GM21619 (cell line): ENCODE results near the gene IMPA2.

Experiments used
- ATAC-seq: cut with Tn5 transposase; IDR thresholded peaks from one replicate; pipeline ENCODE4 v1.9.1; 2021; ENCODE audit not compliant: unreplicated experiment

IMPA2 gene

DNA sequence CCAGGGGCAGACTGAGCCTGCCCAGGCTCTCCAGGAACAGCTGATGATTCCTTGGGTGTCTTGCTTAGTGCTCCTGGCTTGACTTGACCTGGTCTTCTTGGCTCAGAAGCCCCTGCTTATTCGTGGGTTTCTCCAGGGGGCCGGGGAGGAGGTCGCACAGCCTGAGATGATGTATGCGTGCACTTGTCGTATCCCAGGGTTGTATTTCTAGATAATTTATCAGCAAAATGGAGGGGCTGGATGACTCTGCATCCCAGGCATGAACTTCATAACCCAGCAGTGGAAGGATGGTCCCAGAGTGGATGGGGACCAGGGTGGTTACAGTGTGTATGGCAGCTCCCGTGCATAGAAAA is 25.2 kb downstream of the IMPA2 start:
- no peak for ATAC-seq

DNA sequence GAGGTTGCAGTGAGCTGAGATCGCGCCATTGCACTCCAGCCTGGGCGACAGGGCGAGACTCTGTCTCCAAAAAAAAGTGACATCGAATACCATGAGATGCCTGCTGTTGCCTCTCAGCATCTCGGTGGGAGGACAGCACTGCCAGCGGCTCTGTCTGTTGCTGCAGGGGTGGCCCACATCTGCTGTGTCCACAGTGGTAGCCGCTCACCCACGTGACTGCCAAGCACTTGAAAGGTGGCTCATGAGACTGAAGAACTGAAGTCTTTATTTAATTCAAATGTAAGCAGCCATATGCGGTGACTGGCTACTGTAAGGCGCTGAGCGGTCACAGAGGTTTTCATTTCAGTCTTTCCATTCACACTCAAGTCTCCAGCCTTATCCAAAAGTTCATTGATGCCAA is 25.8 kb downstream of the IMPA2 start:
- ATAC-seq: no peak

DNA sequence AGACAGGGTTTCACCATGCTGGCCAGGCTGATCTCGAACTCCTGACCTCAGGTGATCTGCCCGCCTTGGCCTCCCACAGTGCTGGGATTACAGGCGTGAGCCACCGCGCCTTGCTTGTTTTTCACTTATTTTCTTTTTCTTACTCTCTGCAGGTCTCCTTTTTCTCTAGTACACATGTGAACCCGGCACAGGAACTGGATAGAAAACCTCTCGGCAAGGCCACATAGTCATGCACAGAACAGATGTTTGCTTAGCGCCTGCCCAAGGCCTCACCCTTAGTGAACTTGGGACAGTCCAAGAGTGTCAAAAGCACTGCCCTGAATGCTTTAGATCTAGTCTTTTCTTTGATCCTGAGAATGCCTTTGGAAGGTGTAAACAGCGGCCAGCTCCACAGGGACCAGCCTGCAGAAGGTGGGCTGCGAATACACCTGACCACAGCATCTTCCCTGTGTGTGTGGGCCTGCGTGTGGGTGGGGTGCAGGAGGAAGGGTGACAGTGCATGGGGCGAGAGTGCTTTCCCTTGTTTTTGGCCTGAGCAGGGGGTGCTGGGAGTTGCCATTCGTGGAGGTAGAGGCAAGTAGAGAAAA is 27.0 kb downstream of the IMPA2 start:
- no peak for ATAC-seq

DNA sequence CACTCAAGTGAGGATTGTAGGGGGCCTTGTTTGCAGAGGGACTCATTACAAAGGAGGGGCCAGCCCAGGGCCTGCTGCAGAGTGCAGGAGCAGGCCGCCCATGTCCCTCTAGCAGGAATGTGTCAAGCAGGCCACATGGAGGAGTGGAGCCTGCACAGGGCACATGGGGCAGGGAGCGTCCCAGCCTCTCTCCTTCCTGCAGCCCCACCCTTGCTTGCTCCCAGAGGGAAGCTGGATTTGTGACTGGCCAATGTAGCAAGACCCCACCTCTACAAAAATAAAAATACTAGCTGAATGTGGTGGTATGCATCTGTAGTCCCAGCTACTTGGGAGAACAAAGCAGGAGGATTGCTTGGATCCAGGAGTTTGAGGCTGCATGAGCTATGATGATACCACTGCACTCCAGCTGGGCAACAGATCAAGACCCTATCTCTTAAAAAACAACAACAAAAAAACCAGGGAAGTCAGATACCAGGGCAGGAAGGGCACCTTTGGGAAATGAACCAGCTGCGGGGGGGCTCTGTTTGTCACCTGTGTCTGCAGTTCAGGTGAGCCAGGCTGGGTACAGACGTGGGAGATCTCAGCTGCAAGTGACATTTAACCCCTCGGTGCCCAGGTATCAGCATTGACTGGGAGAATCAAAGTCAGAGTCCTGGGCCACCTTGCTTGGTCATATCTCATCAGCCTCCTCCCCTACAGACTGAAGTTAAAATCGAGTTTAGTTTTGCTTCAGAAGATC is 27.7 kb downstream of the IMPA2 start:
- ATAC-seq: no peak

DNA sequence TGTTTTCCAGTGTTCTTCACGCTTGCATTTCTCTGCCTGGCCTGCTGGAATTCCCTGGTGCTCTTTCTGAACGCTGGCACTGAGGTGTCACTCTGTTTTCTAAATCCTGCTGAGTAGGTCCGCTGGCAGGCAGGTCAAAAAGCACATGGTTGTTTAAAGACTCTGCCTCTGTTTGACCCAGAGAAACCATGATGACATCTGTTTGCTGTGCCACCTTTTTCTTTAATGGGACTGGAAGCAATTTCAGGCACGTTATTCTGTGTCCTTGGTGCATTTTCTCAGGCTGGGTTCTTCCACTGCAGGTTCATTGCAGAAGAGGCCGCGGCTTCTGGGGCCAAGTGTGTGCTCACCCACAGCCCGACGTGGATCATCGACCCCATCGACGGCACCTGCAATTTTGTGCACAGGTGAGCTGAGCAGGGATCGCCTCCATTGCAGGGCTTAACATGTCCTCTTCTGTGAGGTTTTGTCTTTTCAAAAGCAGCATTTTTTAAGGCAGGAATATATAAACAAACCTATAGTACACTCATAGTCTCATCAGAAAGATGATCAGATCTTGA is 28.4 kb downstream of the IMPA2 start:
- ATAC-seq: no peak

DNA sequence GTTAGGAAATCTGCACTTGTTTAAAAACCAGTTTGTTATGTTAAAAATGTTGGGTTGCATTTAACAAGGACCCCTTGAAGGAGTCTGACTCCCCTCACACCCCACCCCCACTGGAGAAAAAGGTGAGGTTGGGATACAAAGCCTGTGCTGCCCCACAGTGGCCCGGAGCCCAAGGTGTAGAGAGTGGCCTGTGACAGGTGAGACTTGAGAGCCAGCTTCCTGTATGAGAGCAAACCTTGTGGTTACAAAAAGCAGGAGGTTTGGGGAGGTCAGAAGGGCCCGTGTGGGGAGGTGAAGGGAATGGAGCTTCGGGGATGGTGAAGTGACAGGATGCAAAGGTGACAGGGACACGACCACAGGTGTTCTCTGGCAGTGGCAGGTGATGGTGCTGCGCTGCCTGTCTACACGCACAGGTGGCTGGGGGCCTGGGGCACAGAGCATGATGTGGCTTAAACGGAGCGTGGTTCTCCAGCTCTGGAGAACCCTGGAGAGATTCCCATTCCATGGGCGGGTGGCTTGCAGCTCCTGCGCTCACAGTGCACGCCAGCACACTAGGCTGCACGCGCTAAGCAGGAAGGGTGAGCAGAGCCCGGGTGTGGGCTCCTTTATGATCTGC is 29.0 kb downstream of the IMPA2 start:
- ATAC-seq: no peak

DNA sequence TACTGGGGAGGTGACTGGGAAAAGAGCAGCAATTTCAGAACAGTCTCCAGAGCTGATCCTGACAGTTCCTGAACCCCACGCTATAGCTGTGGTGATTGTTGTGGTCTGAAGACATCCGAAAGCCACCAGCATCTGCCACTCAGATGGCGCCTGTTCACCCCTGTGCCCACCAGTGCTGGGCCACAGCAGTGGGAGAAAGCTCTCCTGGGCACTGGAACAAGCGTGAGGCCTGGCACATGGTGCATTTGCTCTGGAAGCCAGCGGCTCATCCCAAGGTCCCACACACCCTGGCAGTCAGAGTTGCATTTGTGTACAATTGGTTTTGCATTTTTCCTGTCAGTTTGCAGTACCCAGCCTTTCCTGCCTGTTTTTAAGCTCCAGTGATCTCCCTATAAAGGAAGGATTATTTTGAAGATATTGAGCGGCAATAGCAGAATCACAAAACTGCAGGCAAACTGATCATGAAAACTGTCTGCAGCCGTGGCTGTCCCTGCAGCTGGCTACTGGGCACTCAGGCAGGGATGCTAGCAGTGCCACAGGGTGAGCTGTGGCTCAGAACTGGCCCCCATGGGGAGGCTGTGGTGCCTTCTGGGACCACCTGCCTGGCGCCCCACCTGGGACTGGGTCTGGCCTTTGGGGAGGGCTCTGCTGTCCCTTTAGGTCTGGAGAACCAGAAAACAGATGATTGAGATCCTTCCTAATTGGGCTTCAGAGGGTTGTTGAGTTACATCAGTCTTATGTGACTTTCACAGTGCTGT is 30.1 kb downstream of the IMPA2 start:
- ATAC-seq: no peak

DNA sequence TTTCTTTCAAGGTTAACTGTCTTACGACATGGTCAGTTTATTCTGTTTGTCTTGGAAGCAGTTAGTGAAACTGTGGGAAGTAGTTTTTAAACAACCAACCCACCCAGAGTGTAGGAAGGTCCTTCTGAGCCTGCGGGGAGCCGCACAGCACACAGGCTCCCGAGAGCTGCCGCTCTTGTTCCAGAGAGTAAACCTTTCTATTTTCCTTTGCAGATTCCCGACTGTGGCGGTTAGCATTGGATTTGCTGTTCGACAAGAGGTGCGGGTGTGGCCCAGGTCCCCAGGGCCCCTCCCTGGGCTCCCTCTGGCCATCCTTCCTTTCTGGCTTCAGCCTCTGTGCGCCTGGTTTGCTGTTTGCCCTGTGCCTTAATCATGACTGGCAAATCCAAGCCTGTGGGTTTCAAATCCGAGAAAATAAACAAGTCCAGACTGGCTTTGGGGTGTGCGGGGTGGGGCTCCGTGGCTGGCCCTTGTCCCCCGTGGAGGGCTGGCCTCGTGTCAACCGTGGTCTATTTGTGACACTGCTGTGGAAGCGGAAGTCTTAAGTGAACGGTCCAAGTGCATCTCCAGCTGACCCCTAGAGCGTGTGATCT is 30.7 kb downstream of the IMPA2 start:
- no peak for ATAC-seq

DNA sequence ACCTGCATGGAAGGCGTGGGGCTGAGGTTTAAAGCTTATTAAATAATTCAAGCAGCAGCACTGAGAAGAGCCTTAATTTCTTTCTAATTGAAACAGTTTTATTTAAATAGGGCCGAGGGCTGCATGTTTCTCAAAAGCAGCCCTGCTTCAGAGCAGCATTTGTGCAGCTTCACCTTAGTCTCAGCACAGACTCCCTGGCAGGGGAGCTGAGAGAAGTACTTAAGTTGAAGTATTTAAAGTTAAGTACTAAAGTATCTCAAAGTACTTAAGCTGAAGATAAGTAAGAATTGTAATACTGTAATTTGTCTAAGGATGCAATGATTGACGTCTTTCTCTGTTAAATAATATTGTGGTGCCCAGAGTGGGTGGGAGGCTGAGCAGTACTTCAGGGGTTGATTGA is 31.4 kb downstream of the IMPA2 start:
- no peak for ATAC-seq

DNA sequence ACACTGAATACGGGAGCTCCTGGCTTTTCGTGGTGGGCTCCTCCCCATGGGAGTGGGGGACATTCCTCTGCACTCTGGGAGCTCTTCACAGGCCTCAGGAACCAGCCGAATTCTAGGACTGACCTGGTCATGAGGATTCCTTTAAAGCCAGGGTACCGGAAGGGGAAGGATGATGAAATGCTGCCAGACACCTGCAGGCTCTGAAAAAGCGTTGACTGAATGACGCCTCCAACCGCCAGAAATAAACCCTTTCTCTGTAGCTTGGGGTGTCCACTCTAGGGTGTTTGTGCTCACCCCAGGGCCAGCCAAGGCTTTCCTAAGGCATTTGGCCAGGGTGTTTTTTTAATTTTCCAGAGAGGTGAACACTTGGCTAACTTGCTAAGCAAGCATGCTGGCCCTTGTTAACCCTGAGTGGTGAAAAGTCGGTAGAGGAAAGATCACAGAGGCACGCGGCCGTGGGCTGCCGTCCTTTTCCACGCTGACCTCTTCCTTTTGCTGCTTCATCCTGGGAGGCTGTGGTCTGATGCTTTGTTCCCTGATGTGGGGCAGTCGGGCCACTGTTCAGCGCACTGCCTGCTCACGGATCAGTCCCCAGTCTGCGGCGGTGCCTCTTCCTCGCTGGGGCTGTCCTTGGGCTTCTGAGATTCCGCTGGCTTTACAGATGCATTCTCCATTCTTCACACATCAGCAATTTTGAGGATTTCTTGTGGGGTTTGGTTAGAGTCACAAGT is 32.0 kb downstream of the IMPA2 start:
- ATAC-seq: no peak

DNA sequence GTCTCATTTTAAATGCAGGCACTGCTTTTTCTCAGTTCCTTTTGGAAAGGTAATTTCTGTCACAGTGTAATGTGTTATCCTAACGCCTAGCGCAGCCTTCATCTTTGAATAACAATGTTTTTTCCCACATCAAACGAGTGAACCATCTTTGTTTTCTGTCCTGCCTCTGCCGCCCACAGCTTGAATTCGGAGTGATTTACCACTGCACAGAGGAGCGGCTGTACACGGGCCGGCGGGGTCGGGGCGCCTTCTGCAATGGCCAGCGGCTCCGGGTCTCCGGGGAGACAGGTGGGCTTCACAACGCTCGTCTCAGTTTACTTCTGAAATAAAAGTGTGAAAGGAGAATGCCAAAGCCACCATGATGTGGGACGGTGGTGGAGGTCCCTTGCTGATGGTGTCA is 32.8 kb downstream of the IMPA2 start:
- ATAC-seq: no peak

DNA sequence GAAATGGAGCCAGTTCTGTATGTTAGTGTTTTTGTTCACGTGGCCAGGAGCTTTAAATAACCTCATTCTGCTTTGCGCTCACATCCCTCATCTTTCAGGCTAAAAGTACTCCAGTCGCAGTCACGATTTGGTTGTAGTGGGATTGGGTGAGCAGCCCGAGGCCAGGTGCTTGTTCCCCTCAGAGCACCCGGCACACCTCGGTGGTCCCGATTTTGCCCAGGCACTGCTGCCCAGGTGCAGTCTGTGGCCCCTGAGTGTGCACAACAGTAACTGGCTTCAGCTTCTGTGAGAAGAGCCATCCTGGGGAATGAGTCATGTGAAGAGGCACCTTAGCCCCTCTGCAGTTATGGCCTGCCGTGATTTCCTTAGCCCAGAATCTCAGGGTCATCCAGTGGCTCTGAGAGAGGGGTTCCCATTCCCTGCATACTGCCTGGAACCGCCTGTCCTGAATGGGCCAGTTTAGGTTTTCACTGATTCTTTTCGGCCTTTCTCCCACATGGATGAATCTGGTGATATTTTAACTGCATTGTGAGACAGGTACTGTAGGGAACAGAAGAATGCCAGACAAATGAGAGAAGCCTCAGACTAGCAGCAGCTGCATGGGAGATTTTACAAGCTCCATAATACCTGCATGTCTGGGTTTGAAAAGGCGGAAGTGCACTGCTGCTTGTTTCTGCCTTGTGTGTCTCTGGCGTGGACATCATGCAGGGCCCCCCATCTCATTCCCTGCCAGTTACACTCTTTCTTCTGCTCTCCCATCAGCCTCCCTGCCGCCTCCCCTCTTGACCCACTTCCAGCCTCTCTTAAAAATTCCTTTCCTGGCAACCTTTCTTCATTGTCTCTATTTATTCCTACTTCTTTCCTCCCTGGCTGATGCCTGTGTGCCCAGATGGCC is 33.5 kb downstream of the IMPA2 start:
- ATAC-seq: no peak

DNA sequence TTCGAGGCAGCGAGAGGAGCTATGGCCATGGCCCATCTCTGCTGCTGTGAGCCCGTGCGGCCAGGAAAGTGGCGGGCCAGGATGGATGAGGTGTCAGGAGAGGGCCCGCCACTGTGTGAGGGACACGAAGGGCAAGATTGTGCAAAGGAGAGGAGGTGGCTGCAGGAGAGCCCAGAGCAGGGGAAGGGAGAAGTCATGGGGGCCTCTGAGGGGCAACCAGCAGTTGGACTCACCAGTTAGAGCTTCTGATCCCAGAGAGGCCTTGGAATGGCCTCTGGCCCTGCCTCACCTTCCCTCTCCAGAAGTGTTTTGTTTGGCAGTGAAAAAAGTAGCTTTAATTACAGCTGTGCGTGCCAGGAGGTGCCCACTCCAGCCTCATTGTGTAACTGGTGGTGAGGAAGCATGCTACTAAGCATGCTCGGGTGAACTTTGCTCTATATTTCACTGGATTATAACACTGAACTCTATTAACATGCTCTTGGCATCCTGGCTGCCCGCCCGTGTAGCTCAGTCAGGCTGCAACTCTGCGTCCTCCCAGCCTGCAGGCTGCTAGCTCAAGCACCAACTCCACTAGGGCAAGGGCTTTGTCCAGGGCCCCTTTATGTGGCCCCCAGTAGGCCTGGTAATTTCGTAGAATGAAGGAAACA is 34.2 kb downstream of the IMPA2 start:
- no peak for ATAC-seq

DNA sequence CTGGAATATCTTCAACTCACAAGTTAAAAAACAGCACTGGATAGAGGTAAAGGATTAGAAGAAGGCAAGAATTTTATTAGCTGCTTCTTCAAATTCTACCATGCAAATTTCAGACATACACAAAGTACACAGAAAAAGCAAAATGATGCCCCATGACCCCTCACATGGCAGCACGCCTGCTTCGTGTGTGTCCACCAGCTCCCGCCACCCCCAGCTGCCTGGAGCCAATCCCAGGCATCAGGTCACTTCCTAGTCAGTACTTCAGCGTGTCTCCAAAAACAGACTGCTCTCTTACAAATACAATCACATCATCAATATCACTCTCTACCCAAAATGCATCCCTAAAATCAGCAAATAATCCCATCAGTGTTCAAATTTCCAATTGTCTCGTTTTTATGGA is 35.8 kb downstream of the IMPA2 start:
- no peak for ATAC-seq

DNA sequence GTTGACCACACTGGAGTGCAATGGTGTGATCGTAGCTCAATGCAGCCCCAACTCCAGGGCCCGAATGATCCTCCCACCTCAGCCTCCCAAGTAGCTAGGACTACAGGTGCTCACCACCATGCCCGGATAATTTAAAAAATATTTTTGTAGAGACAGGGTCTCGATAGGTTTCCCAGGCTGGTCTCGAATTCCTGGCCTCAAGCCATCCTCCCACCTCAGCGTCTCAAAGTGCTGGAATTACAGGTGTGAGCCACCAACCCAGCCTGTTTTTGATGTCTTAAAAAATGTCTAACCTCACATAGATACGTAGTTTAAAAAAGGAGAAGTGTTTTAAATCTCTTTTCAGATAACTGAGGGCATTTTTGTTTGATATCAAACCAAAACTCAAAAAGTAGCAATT is 37.6 kb downstream of the IMPA2 start:
- ATAC-seq: no peak

DNA sequence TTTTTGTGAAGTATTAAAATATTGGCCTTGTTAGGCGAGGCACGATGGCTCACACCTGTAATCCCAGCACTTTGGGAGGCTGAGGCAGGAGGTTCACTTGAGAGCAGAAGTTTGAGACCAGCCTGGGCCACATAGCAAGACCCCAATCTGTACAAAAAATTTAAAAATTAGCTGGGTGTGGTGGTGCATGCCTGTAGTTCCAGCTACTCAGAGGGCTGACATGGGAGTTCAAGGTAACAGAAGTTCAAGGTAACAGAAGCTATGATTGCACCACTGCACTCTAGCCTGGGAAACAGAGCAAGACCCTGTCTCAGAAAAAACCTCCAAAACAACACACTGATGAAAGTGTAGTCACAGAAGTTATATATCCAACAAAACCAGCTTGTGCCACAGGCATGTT is 39.8 kb downstream of the IMPA2 start:
- no peak for ATAC-seq

DNA sequence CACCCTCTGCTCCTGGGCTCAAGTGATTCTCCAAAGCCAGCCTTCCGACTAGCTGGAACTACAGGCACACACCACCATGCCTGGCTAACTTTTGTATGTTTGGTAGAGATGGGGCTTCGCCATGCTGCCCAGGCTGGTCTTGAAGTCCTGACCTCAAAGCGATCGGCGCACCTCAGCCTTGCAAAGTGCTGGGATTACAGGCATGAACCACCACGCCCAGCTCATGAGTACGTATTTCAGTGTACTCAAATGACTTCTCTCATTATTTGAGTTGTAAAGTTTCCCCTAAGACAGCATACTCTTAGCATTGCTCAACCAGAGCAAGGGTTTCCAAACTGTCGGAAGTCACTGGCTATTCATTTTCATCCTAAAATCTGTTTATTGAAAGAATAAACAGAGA is 40.3 kb downstream of the IMPA2 start:
- no peak for ATAC-seq

DNA sequence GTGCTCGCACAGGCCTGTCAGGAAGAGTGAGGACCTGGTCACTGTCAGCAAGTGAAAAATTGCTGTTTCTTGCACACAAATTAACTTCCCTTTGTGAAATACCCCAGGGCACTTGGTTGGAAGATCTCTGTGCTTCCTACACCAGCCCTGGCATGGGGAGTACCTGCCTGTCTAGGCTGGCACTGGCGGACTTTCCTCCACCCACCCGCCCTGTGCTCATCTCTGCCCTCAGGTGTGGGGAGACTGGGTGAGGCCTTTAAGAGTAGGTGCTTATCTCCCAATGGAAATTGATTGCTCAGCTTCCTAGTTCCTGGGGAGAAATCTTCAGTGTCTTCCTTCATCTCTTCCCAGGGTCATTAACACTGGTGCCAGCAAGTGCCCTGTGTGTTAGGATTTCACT is 42.1 kb downstream of the IMPA2 start:
- no peak for ATAC-seq

DNA sequence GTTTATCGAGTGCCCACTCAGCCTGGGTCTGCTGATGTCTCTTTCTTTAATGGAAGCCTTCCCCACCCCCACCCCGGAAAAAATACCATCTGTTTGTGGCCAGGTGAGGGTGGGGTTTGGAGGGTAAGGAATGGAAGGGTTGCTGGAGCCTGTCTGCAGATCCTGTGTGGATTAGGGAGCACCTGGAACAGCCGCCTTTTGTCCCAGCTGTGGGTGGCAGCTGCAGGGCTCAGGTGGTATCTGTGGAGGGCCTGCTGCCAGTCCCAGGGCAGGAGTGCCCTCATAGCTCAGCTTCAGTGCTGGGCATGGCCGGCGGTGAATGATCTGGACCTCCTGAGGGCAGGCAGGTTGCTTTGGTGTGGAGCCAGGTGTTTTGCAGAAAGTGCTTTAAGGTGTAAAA is 45.3 kb downstream of the IMPA2 start:
- ATAC-seq: no peak
